Loucy (cell line): ENCODE measurements around the gene COL26A1.

Experiments
- H2AFZ ChIP-seq: fragments of 200-600 bp; sonication (generic); 2 replicates; pipeline ENCODE4 v1.6.0; 2016; ENCODE audit warnings: antibody characterized with exemption, mild to moderate bottlenecking, low read length, moderate library complexity
- H3F3A ChIP-seq: fragments of 200-600 bp; 2 replicates; pipeline ENCODE4 v1.6.0; 2016; ENCODE audit warnings: antibody characterized with exemption, low read depth, mild to moderate bottlenecking
- H3K27me3 ChIP-seq: fragments of 200-600 bp; sonication (generic); 2 replicates; pipeline ENCODE4 v1.6.1; 2014; ENCODE audit warnings: low read length, mild to moderate bottlenecking; ENCODE audit not compliant: insufficient read depth, poor library complexity, severe bottlenecking
- H3K36me3 ChIP-seq: fragments of 200-600 bp; sonication (generic); 2 replicates; pipeline ENCODE4 v1.6.1; 2016; ENCODE audit warnings: low read length; ENCODE audit not compliant: insufficient read depth
- H3K4me1 ChIP-seq: fragments of 200-600 bp; sonication (generic); 2 replicates; pipeline ENCODE4 v1.5.1; 2014; ENCODE audit warnings: low read length, mild to moderate bottlenecking; ENCODE audit not compliant: insufficient read depth, poor library complexity, severe bottlenecking
- H3K4me2 ChIP-seq: fragments of 200-600 bp; sonication (generic); 2 replicates; pipeline ENCODE4 v1.6.0; 2014; ENCODE audit warnings: antibody characterized with exemption, low read length, low read depth, mild to moderate bottlenecking; ENCODE audit not compliant: poor library complexity, severe bottlenecking
- H3K4me3 ChIP-seq: fragments of 200-600 bp; sonication (generic); 2 replicates; pipeline ENCODE4 v1.5.1; 2014; ENCODE audit warnings: low read length, mild to moderate bottlenecking, mixed read lengths; ENCODE audit not compliant: poor library complexity, severe bottlenecking
- H3K79me2 ChIP-seq: fragments of 200-600 bp; sonication (generic); 2 replicates; pipeline ENCODE4 v1.6.1; 2014; ENCODE audit warnings: low read length; ENCODE audit not compliant: insufficient read depth
- H3K9ac ChIP-seq: fragments of 200-600 bp; sonication (generic); 2 replicates; pipeline ENCODE4 v1.6.0; 2014; ENCODE audit warnings: mild to moderate bottlenecking, low read depth, low read length, moderate library complexity; ENCODE audit not compliant: poor library complexity, severe bottlenecking
- H3K9me2 ChIP-seq: fragments of 200-600 bp; sonication (generic); replicated peaks from 2 replicates; pipeline ENCODE4 v1.6.1; 2016; ENCODE audit warnings: low read depth, low read length, mixed read lengths
- H3K9me3 ChIP-seq: fragments of 200-600 bp; sonication (generic); 2 replicates; pipeline ENCODE4 v1.6.1; 2014; ENCODE audit warnings: mild to moderate bottlenecking, antibody characterized with exemption, low read length, low read depth; ENCODE audit not compliant: insufficient read depth
- H4K20me1 ChIP-seq: fragments of 200-600 bp; sonication (generic); 2 replicates; pipeline ENCODE4 v1.6.0; 2014; ENCODE audit warnings: antibody characterized with exemption, low read length, mild to moderate bottlenecking; ENCODE audit not compliant: insufficient read depth, poor library complexity, severe bottlenecking
- CTCF ChIP-seq: fragments of 200-600 bp; sonication (generic); conservative IDR thresholded peaks from 2 replicates; pipeline ENCODE4 v1.5.1; 2014; ENCODE audit warnings: mild to moderate bottlenecking, antibody characterized with exemption, low read length
- EZH2phosphoT487 ChIP-seq: fragments of 200-600 bp; IDR thresholded peaks from 2 replicates; pipeline ENCODE4 v1.6.1; 2018; ENCODE audit warnings: antibody characterized with exemption, mild to moderate bottlenecking, moderate library complexity, borderline replicate concordance

Gene COL26A1

GRCh38 chr7:101517304-101517703, 154.6 kb downstream of the COL26A1 start:
- H2AFZ ChIP-seq: no peak overlapping the region
- no peaks in the 10 kb centered on the region for H3K4me1 ChIP-seq
- no peaks in the 10 kb centered on the region for H3K79me2 ChIP-seq
- no peaks in the 10 kb centered on the region for H3K9me3 ChIP-seq
- no peaks in the 10 kb centered on the region for H3K36me3 ChIP-seq
- no peaks in the 10 kb centered on the region for H4K20me1 ChIP-seq
- H3K9me2 ChIP-seq: no peaks in the 10 kb centered on the region
- no peak overlapping the region for H3K4me2 ChIP-seq
- no peak overlapping the region for H3K4me3 ChIP-seq
- H3F3A ChIP-seq: no peaks in the 10 kb centered on the region
- H3K27me3 ChIP-seq: no peaks in the 10 kb centered on the region
- H3K9ac ChIP-seq: no peak overlapping the region
- TF ChIP-seq EZH2phosphoT487 (no peak), CTCF (no peak)

DNA sequence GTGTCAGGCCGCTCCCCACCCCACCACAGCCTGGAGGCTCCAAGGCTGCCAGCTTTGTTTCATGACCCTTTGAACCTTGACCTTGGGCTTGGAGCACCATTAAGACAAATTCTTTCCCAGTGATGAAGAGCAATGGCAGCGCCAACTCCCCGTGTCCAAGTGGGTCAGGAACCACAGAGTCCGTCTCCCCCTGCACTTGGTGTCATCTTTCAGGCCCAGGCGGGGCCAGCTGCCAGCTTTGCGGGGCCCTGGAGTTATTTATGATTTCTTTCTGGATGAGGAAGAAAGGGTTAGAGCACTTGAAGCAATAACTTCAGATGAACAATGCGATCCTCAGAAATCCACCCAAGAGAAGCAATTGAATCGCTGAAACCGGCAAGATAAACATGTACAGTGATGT, 155.7 kb downstream of the COL26A1 start:
- no peaks in the 10 kb centered on the region for H3K9me3 ChIP-seq
- no peak overlapping the region for H3K4me2 ChIP-seq
- H3K9me2 ChIP-seq: no peaks in the 10 kb centered on the region
- no peaks in the 10 kb centered on the region for H3K36me3 ChIP-seq
- no peak overlapping the region for H2AFZ ChIP-seq
- TF ChIP-seq EZH2phosphoT487 (no peak), CTCF (no peak)
- no peaks in the 10 kb centered on the region for H4K20me1 ChIP-seq
- no peaks in the 10 kb centered on the region for H3K4me1 ChIP-seq
- no peak overlapping the region for H3K9ac ChIP-seq
- H3K27me3 ChIP-seq: no peaks in the 10 kb centered on the region
- H3F3A ChIP-seq: no peaks in the 10 kb centered on the region
- H3K79me2 ChIP-seq: no peaks in the 10 kb centered on the region
- H3K4me3 ChIP-seq: no peak overlapping the region

DNA sequence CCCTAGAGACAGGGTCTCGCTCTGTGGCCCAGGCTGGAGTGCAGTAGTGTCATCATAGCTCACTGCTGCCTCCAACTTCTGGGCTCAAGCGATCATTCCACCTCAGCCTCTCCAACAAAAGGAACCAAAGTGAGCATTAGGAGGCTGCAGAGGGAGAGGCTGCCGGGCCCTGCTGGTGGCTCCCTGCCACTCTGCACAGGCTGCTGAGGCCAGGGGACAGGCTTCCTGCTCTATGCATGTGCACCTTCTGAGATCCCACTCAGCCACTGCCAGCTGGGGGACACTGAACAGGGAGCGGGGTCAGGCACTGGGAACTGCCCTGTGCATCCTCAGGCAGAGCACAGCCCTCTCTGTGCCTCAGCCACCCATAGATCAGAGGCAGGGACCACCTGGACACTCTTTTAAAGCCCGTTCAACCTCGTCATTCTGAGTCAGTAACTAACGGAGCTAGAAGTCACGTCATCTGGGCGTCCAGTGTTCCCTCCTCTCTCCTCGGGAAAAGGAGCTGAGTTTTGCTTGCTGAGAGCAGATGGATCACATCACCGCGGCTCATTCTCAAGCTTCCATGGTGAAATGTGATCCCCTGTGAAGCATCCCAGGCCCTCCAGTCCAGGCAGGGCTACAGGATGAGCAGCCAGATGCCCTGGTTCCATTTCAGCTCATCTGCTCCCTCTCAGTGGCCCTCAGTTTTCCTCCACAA, 156.8 kb downstream of the COL26A1 start:
- Histone ChIP-seq H3K4me1 (no peaks in the 10 kb centered on the region), H3K4me2 (no peak overlapping the region), H3K36me3 (no peaks in the 10 kb centered on the region), H3K27me3 (no peaks in the 10 kb centered on the region), H4K20me1 (no peaks in the 10 kb centered on the region), H3K9ac (no peak overlapping the region), H3K79me2 (no peaks in the 10 kb centered on the region), H3K9me2 (no peaks in the 10 kb centered on the region), H3K9me3 (no peaks in the 10 kb centered on the region), H3F3A (no peaks in the 10 kb centered on the region), H2AFZ (no peak overlapping the region), H3K4me3 (no peak overlapping the region)
- TF ChIP-seq CTCF (no peak), EZH2phosphoT487 (no peak)
